Measurements from ENCODE around the gene SOX1. TPM values are rescaled to one million over a fixed set of nuclear protein-coding genes. Genes with fewer than 3 reads are reported as not detected.

The SOX1 gene
- polyA plus RNA-seq, 6 donors from 2014 or later: not detected

DNA sequence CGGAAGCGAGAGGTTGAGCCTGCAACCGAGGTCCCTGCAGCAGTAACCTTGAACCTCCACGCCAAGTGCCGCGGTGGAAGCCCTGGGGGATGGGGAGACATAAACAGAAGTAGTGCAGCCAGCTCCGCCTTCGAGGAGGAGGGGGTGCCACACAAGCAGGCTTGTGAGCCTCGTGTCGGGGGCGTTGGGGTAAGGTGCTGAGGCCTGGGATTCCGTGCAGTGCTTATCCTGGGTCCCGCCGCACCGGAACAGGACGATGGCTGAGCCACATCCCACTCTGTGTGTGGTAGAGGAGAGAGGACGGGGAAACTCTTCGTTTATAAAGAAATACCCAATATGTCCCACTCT, 51.0 kb downstream of the SOX1 start:
- H3K27ac Mint-ChIP-seq: no peak overlapping the region
- DNase-seq: no peak
- no peak overlapping the region for H3K4me3 Mint-ChIP-seq
- peaks cover 0 to 3% (median 0%) of the 10 kb centered on the region in 7 donors for H3K9me3 Mint-ChIP-seq
- no peaks in the 10 kb centered on the region for H3K36me3 Mint-ChIP-seq
- H3K27me3 Mint-ChIP-seq: peaks cover 20 to 37% (median 34%) of the 10 kb centered on the region in 3 donors
- no peak for ATAC-seq (ENCODE audit: low read depth in 2 of 2)
- no peaks in the 10 kb centered on the region for H3K4me1 Mint-ChIP-seq

DNA sequence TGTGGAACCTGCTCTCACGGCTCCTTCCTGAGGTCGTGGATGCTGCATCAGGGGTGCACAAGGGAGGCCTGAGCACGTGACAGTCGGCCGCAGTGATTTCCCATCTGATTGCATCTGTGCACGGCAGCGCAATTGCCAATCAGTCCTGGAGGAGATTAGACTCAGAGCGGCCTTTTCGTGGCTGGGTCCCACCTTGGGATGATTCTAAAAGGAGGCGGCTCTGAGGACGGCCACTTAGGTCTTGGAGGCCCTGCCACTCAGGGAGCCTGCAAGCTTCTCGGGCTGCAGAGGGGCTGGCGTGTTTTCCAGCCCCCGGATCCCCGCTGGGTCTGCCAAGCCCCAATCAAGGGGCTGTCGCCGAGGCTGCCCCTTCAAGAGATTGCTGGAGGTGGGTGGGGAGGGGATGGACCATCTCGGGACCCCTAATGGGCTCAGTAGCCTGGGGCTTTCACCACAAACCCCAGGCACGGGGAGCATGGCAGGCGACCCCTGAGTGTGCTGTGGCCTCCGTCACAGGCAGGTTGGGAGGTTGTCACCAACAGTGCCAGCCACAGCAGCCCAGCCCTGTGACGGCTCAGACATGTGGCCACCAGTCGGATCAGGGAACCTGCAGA, 51.6 kb downstream of the SOX1 start:
- peak overlapping the region in 1 of 8 donors; percentile 33 for H3K4me3 Mint-ChIP-seq
- ATAC-seq (ENCODE audit: low read depth in 2 of 2) (no peak), DNase-seq (no peak)

DNA sequence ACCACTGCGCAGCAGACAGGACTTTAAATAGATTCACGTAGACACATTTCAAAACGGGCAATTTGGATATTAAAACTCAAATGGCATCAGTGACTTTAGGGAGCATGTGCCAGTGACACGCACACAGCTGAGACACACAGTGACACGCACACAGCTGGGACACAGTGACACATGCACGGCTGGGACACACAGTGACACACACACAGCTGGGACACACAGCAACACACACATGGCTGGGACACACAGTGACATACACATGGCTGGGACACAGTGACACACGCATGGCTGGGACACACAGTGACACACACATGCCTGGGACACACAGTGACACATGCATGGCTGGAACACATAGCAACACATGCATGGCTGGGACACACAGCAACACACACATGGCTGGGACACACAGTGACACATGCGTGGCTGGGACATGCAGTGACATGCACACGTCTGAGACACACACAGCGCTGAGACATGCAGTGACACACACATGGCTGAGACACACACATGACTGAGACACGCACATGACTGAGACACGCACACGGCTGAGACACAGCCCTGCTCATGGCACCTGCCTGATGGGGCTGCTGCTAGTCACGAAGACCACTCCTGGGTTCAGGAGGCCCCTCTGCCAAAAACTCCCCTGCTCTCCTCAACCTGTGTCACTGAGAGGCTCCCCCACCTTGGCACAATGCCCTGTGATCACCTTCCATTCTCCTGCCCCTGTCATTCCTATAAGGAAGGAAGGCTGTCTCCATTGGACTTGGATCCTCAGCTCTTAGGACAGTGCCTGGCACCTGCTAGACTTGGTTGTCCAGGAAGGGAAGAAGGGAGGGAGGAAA, 52.5 kb downstream of the SOX1 start:
- Mint-ChIP-seq H3K9me3 (peaks cover 0 to 1% (median 0%) of the 10 kb centered on the region in 7 donors), H3K27me3 (peaks cover 5 to 26% (median 25%) of the 10 kb centered on the region in 3 donors), H3K36me3 (no peaks in the 10 kb centered on the region), H3K27ac (peak overlapping the region in 1 of 6 donors; percentile 38), H3K4me3 (no peak overlapping the region), H3K4me1 (no peaks in the 10 kb centered on the region)
- DNase-seq (no peak), ATAC-seq (ENCODE audit: low read depth in 2 of 2) (no peak)

More for the DNA sequence above, 51.6 kb downstream of the SOX1 start:
- Mint-ChIP-seq H3K27me3 (peaks cover 13 to 31% (median 28%) of the 10 kb centered on the region in 3 donors), H3K4me1 (no peaks in the 10 kb centered on the region), H3K9me3 (peaks cover 0 to 3% (median 0%) of the 10 kb centered on the region in 7 donors), H3K27ac (no peak overlapping the region), H3K36me3 (no peaks in the 10 kb centered on the region)

DNA sequence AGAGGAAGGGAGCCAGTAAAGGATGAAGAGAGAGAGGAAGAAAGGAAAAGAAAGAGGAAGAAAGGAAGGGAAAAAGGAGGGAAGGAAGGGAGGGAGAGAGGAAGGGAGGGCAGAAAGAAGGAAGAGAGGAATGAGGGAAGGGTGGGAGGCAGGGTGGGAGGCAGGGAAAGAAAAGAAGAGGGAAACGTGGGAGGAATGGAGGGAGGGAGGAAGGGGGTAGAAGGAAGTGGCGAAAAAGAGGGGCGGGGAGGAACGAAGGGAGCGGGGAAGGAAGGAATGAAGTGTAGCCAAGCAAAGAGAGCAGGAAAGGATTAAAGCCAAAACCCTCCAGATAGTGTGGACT, 53.1 kb downstream of the SOX1 start:
- Mint-ChIP-seq H3K9me3 (no peaks in the 10 kb centered on the region), H3K27me3 (peaks cover 3 to 21% (median 19%) of the 10 kb centered on the region in 3 donors), H3K4me1 (no peaks in the 10 kb centered on the region), H3K36me3 (no peaks in the 10 kb centered on the region), H3K27ac (no peak overlapping the region), H3K4me3 (no peak overlapping the region)
- ATAC-seq (ENCODE audit: low read depth in 2 of 2) (no peak), DNase-seq (no peak)
